BJ (cell line): ENCODE measurements around the gene THAP9. TPM values are rescaled to one million over a fixed set of nuclear protein-coding genes. Genes with fewer than 3 reads are reported as not detected.
"Not testable (repeated sequence)": the region's sequence is repeated elsewhere in the genome, so short reads cannot be mapped to it uniquely, and the experiment has no call there.

ENCODE experiments used
- CTCF ChIA-PET: fragments of 350-600 bp; formaldehyde crosslinking; extraction: SDS; loops from one replicate; lab custom pipeline; 2021; ENCODE audit warnings: antibody characterized with exemption, inconsistent platforms; lab: Yijun Ruan, JAX
- POLR2A ChIA-PET: fragments of 300-600 bp; sonication (Branson Sonifier 250); formaldehyde crosslinking; extraction: SDS; loops from one replicate; lab custom pipeline; 2021; ENCODE audit warnings: antibody characterized with exemption; lab: Charles Lee
- DNase-seq: peaks from one replicate; pipeline ENCODE4 v3.0.0-alpha.2; 2011; ENCODE audit warnings: low read depth
- H3K27me3 ChIP-seq: 2 replicates; pipeline ENCODE4 v1.6.0; 2011; ENCODE audit warnings: low read length; ENCODE audit not compliant: control insufficient read depth, insufficient read depth
- H3K36me3 ChIP-seq: 2 replicates; pipeline ENCODE4 v1.5.1; 2011; ENCODE audit warnings: low read length; ENCODE audit not compliant: control insufficient read depth, insufficient read depth
- H3K4me3 ChIP-seq: 2 replicates; pipeline ENCODE4 v1.5.1; 2011; ENCODE audit warnings: low read depth, mild to moderate bottlenecking, control low read depth, low read length
- CTCF ChIP-seq: IDR thresholded peaks from 2 replicates; pipeline ENCODE4 v1.5.1; 2011; ENCODE audit warnings: low read depth, mild to moderate bottlenecking, control low read depth, inconsistent platforms, low read length, moderate library complexity; ENCODE audit not compliant: insufficient read depth
- polyA plus RNA-seq: library from polyadenylated mRNA; depleted of rRNA; stranded (reverse); fragments of >200 nt; gene quantifications from 2 replicates; pipeline ENCODE4 v1.2.3, GENCODE V29; 2011

Gene THAP9
- polyA plus RNA-seq, 1 experiment = 1.8 TPM

GRCh38 chr4:82905205-82905604, 4.7 kb downstream of the THAP9 start:
- no peak overlapping the region for H3K4me3 ChIP-seq
- H3K27me3 ChIP-seq = no peaks in the 10 kb centered on the region
- POLR2A ChIA-PET = no interaction called here
- CTCF ChIA-PET = no interaction called here
- no peak for TF ChIP-seq CTCF
- H3K36me3 ChIP-seq = no peaks in the 10 kb centered on the region
- no peak for DNase-seq

DNA sequence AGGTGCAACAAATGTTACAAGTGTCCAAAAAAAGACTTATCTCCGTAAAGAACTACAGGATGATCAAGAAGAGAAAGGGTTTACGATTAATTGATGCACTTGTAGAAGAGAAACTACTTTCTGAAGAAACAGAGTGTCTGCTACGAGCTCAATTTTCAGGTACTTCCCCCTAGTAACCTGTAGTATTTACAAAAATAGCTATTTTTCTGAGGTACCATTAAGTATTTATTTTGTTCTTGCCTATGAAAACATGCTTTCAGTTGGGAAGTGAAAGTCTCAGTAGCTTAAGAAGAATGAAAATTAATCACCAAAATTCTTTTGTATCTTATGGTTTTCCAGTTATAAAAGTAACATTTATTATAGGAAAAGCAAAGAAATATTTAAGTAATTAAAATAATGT, 5.9 kb downstream of the THAP9 start:
- Histone ChIP-seq H3K4me3 (no peak overlapping the region), H3K27me3 (no peaks in the 10 kb centered on the region), H3K36me3 (no peaks in the 10 kb centered on the region)
- TF ChIP-seq CTCF = no peak
- DNase-seq = no peak
- ChIA-PET POLR2A (no interaction called here), CTCF (interaction anchor here (0.7 kb wide), 1 partner anchor 41 kb away, joined by 3 read pairs; no protein-coding TSS in a partner anchor)

DNA sequence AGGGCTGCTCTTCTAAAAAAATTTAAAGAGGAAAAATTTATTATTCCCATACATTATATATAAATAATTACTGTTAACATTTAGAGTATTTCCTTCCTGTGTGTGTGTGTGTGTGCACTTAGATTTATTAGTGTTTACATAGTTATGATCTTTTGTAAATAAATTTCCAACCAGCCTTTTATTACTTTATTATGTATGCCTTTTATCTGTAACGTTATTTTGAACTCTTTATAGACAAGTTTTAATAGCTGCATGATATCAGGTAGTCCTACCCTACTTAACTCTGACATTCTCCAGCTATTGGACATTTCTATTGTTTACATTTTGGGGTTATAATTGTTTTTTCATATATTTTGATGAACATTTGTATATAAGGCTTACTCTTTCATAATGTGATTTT, 8.8 kb downstream of the THAP9 start:
- Histone ChIP-seq H3K36me3 (no peaks in the 10 kb centered on the region), H3K4me3 (no peak overlapping the region), H3K27me3 (no peaks in the 10 kb centered on the region)
- POLR2A ChIA-PET = no interaction called here
- DNase-seq = no peak
- TF ChIP-seq CTCF = no peak
- CTCF ChIA-PET = no interaction called here

- CTCF ChIA-PET = no interaction called here
- no peak for TF ChIP-seq CTCF
- Histone ChIP-seq H3K36me3 (no peaks in the 10 kb centered on the region), H3K4me3 (no peak overlapping the region), H3K27me3 (no peaks in the 10 kb centered on the region)
- POLR2A ChIA-PET = interaction anchor here (0.6 kb wide), 1 partner anchor 85 kb away, joined by 3 read pairs; no protein-coding TSS in a partner anchor
- no peak for DNase-seq
These were observed 12.8 kb downstream of the THAP9 start for GRCh38 chr4:82913305-82913704.

GRCh38 chr4:82913968-82914367, 13.4 kb downstream of the THAP9 start:
- H3K4me3 ChIP-seq, DNase-seq, CTCF ChIA-PET, H3K27me3 ChIP-seq, H3K36me3 ChIP-seq: not testable (repeated sequence)
- POLR2A ChIA-PET = interaction anchor here (0.6 kb wide), 1 partner anchor 85 kb away, joined by 3 read pairs; no protein-coding TSS in a partner anchor

DNA sequence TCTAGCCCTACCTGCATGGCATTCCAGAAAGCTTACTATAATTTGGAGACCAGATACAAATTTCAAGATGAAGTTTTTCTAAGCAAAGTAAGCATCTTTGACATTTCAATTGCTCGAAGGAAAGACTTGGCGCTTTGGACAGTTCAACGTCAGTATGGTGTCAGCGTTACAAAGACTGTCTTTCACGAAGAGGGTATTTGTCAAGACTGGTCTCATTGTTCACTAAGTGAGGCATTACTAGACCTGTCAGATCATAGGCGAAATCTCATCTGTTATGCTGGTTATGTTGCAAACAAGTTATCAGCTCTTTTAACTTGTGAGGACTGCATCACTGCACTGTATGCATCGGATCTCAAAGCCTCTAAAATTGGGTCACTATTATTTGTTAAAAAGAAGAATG, 17.6 kb downstream of the THAP9 start:
- ChIA-PET POLR2A (no interaction called here), CTCF (interaction anchor here (0.6 kb wide), 1 partner anchor 9 kb away, joined by 4 read pairs; no protein-coding TSS in a partner anchor)
- DNase-seq = no peak
- H3K27me3 ChIP-seq = no peaks in the 10 kb centered on the region
- no peak for TF ChIP-seq CTCF
- H3K4me3 ChIP-seq = no peak overlapping the region
- H3K36me3 ChIP-seq = no peaks in the 10 kb centered on the region; the same call in 1 of the 2 replicates
